SH-SY5Y (cell line): ENCODE results near the gene CCL7.

Source experiments
- GATA2 ChIP-seq: IDR thresholded peaks from 2 replicates; pipeline ENCODE4 v1.6.1; 2011; ENCODE audit warnings: mild to moderate bottlenecking, low read depth, low read length
- GATA3 ChIP-seq: IDR thresholded peaks from 2 replicates; pipeline ENCODE4 v1.6.1; 2011; ENCODE audit warnings: low read depth, mild to moderate bottlenecking, low read length, moderate library complexity

- no peak for TF ChIP-seq GATA2
- no peak for TF ChIP-seq GATA3
These were observed 21.5 kb upstream of the CCL7 start for GRCh38 chr17:34248511-34249024.
